ENCODE measurements around the gene KLF17.

The KLF17 gene

DNA sequence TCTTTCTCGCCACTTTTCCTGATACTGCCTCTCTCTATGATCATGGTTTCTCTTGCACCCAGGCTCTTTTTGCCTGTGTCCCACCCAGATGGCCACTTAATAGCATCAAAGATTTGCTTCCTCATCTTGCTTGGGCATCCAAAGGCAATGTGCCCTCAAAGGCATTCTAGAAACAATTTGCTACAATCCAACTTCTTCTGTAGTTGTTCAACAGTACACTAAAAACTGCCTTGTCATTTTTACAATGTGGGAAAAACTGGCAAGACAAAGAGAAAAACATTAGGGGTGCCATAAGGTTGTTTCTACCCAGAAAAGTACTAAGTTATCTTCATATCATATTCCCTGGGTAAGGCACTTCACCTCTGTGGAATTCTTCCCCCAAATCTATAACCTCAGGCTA is 39.3 kb downstream of the KLF17 start:
- no peak for DNase-seq

DNA sequence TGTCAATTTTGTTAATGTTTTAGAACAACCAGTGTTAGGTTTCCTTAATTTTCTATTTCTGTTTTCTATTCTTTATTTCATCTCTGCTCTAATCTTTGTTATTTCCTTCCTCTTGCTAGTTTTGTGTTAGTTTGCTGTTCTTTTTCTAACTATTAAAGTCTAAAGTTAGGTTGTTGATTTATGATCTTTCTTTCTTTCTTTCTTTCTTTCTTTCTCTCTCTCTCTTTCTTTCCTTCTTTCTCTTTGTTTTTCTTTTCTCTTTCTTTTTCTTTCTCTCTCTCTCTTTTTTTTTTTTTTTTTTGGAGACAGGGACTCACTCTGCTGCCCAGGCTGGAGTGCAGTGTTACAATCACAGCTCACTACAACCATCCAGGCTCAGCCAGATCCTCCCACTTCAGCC is 40.2 kb downstream of the KLF17 start:
- DNase-seq = no peak

DNA sequence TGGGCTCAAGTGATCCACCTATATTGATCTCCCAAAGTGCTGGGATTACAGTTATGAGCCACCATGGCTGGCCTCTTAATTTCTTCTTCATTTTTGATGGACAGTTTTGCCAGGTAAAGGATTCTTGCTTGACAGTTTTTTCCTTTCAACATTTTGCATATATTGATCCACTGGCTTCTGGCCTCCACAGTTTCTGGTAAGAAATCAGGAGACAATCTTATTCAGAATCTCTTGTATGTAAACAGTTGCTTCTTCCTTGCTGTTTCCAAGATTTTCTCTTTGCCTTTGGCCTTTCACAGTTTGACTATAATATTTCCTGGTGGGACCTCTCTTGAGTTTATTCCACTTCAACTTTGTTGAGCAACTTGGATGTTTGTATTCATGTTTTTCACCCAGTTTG is 42.9 kb downstream of the KLF17 start:
- no peak for DNase-seq

DNA sequence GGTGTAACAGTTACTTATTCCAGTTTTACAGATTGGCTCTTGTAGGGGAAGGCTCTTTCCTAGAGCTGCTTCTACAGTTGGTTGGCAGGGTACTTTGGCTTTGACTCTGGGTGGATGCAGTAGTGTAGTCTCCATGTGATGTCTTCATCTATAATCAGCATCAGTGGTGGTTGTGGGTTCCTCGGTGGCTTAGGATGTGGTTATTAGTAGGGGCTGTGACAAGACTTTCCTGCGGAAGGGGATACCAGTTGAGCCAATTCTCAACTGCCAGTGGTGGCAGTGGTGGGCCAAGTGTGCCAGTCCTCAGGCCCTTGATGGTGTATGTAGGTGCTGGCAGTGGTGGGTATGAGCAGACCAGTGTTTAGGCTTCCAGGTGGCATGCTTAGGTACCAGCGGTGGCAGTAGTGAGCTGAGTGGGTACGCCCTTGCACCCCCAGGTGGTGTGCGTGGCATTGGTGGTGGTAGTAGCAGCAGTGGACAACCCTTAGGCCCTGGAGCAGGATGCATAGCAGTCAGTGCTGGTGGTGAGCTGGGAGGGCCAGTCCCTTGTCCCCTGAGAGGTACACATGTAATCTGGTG is 50.0 kb downstream of the KLF17 start:
- DNase-seq = no peak

DNA sequence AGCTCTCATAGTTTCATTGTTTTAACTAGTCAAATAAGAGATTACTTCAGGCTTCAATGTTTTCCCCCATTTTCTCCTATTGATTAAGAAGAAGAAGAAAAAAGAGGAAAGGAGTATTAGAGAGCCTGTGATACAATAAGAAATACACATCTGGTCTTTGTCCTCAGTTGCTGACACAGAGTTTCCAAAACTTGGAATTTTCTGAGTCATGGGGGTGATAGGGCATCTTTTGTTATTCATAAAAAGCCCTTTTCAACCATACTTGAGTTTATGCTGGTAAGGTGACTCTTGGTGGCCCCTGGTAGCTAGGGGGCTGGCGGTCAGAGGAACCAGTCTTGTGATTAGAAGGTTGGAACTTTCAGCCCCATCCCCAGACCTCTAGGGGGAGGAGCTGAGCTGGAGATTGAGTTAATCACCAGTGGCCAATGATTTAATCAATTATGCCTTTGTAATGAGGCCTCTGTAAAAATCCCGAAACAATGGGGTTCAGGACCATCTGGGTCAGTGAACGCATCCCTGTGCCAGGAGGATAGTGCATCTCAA is 51.7 kb downstream of the KLF17 start:
- DNase-seq = no peak

DNA sequence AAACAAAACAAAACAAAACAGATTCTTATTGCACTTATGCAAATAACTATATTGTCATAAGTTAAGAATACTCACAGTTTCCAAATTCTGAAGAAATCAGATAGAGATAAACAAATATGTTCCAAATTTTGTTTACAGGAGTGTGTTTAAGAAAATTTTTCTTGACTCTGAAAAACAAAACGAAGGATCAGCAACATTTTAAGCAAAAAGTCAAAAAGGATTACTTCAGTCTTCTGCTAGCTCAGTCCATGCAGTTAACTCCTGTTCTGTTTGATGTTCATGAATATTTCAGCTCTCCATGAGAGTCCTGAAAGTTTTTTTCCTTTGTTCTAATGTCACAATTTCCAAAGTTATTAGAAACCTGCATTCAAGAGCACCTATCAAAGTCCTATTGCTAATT is 56.0 kb downstream of the KLF17 start:
- no peak for DNase-seq

Data from T-helper 9 cell (primary cell).